BE2C (cell line): Measurements from ENCODE around the gene C9orf85.

ENCODE experiments used
- DNase-seq: peaks from one replicate; pipeline ENCODE4 v3.0.0-alpha.2; 2020
- H3K27me3 ChIP-seq: fragments of 250-450 bp; sonication (Bioruptor Pico); 2 replicates; pipeline ENCODE4 v1.5.1; 2020; ENCODE audit warnings: mild to moderate bottlenecking
- H3K36me3 ChIP-seq: fragments of 250-450 bp; sonication (Bioruptor Pico); 2 replicates; pipeline ENCODE4 v1.5.1; 2020; ENCODE audit warnings: mild to moderate bottlenecking
- H3K4me1 ChIP-seq: fragments of 250-450 bp; sonication (Bioruptor Pico); 2 replicates; pipeline ENCODE4 v1.5.1; 2020
- H3K4me3 ChIP-seq: 2 replicates; pipeline ENCODE4 v1.5.1; 2011; ENCODE audit warnings: low read depth, low read length
- H3K9me3 ChIP-seq: fragments of 250-450 bp; sonication (Bioruptor Pico); 2 replicates; pipeline ENCODE4 v1.5.1; 2020
- TF ChIP-seq, protein P1 (sequence below): IDR thresholded peaks from 2 replicates; pipeline ENCODE4 v1.5.1; 2012; ENCODE audit warnings: mild to moderate bottlenecking, low read depth, low read length

The C9orf85 gene

GRCh38 chr9:71878327-71879274, 32.8 kb upstream of the C9orf85 start:
- H3K9me3 ChIP-seq: no peaks in the 10 kb centered on the region; the same call in 1 of the 2 replicates
- no peaks in the 10 kb centered on the region for H3K4me1 ChIP-seq
- TF ChIP-seq, protein P1, sequence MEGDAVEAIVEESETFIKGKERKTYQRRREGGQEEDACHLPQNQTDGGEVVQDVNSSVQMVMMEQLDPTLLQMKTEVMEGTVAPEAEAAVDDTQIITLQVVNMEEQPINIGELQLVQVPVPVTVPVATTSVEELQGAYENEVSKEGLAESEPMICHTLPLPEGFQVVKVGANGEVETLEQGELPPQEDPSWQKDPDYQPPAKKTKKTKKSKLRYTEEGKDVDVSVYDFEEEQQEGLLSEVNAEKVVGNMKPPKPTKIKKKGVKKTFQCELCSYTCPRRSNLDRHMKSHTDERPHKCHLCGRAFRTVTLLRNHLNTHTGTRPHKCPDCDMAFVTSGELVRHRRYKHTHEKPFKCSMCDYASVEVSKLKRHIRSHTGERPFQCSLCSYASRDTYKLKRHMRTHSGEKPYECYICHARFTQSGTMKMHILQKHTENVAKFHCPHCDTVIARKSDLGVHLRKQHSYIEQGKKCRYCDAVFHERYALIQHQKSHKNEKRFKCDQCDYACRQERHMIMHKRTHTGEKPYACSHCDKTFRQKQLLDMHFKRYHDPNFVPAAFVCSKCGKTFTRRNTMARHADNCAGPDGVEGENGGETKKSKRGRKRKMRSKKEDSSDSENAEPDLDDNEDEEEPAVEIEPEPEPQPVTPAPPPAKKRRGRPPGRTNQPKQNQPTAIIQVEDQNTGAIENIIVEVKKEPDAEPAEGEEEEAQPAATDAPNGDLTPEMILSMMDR: no peak
- peaks cover 5% of the 10 kb centered on the region; the same call in 1 of the 2 replicates for H3K36me3 ChIP-seq
- H3K4me3 ChIP-seq: no peak overlapping the region
- H3K27me3 ChIP-seq: no peaks in the 10 kb centered on the region
- no peak for DNase-seq

- Histone ChIP-seq H3K4me3 (no peak overlapping the region), H3K36me3 (peaks cover 2% of the 10 kb centered on the region; the same call in 1 of the 2 replicates), H3K9me3 (no peaks in the 10 kb centered on the region; the same call in none of the 2 replicates), H3K27me3 (no peaks in the 10 kb centered on the region), H3K4me1 (no peaks in the 10 kb centered on the region)
- TF ChIP-seq, protein P1: no peak
- no peak for DNase-seq
Observed at GRCh38 chr9:71879644-71880174, 31.7 kb upstream of the C9orf85 start.

GRCh38 chr9:71884005-71884404, 27.4 kb upstream of the C9orf85 start:
- Histone ChIP-seq H3K9me3 (no peaks in the 10 kb centered on the region; the same call in 1 of the 2 replicates), H3K27me3 (no peaks in the 10 kb centered on the region), H3K4me1 (no peaks in the 10 kb centered on the region), H3K4me3 (no peak overlapping the region), H3K36me3 (no peaks in the 10 kb centered on the region)
- DNase-seq: no peak
- TF ChIP-seq, protein P1: no peak

DNA sequence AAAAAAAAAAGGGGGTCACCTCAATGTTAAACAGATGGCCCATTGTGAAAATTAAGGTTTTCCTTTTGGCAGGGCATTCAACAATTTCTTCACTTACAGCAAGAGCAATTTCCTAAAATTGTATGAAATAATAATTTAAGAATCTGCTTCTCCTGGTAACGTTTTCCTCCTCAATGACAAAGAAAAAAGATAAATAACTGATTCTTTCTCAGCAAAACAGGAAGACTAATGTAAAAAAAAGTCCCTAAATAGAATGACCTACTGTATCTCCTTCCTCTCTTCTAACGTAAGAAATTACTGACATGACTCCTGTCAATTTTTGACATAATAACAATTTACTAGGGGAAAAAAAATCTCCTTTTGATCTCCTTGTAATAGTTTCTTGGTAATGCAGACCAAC, 26.0 kb upstream of the C9orf85 start:
- TF ChIP-seq, protein P1: no peak
- H3K36me3 ChIP-seq: no peaks in the 10 kb centered on the region

GRCh38 chr9:71886015-71886414, 25.4 kb upstream of the C9orf85 start:
- TF ChIP-seq, protein P1: no peak
- no peak for DNase-seq
- Histone ChIP-seq H3K9me3 (no peaks in the 10 kb centered on the region; the same call in 1 of the 2 replicates), H3K36me3 (no peaks in the 10 kb centered on the region), H3K4me3 (no peak overlapping the region), H3K4me1 (no peaks in the 10 kb centered on the region), H3K27me3 (no peaks in the 10 kb centered on the region)

More for the DNA sequence above, 26.0 kb upstream of the C9orf85 start:
- H3K4me1 ChIP-seq: no peaks in the 10 kb centered on the region
- H3K9me3 ChIP-seq: no peaks in the 10 kb centered on the region; the same call in 1 of the 2 replicates
- H3K4me3 ChIP-seq: no peak overlapping the region
- DNase-seq: no peak
- H3K27me3 ChIP-seq: no peaks in the 10 kb centered on the region
